Central memory CD8-positive, alpha-beta T cell (primary cell): ENCODE measurements around the gene CEP350.
"Not testable (repeated sequence)": the region's sequence is repeated elsewhere in the genome, so short reads cannot be mapped to it uniquely, and the experiment has no call there.

Experiments
- ATAC-seq: fragments of 150-1000 bp; cut with Tn5 transposase; replicated peaks from 2 replicates; pipeline ENCODE4 v1.10.0; 2022; ENCODE audit warnings: mild to moderate bottlenecking, moderate FRiP score, moderate number of reproducible peaks; ENCODE audit not compliant: poor library complexity, severe bottlenecking; ENCODE audit errors: extremely low read depth
- DNase-seq, 2 donors: peaks; one replicate each; pipeline ENCODE4 v3.0.0; 2021; ENCODE audit warnings: low spot score in 2 of 2
- H3K27ac Mint-ChIP-seq: one replicate; pipeline ENCODE4 v1.8.0; 2022; ENCODE audit warnings: low read depth, mild to moderate bottlenecking, moderate library complexity, mixed read lengths
- H3K27me3 Mint-ChIP-seq: one replicate; pipeline ENCODE4 v1.8.0; 2022; ENCODE audit warnings: mixed read lengths
- H3K36me3 Mint-ChIP-seq: one replicate; pipeline ENCODE4 v1.8.0; 2022; ENCODE audit warnings: mild to moderate bottlenecking, moderate library complexity, mixed read lengths; ENCODE audit not compliant: insufficient read depth
- H3K4me1 Mint-ChIP-seq: one replicate; pipeline ENCODE4 v1.8.0; 2022; ENCODE audit warnings: mixed read lengths
- H3K4me3 Mint-ChIP-seq: one replicate; pipeline ENCODE4 v1.8.0; 2022; ENCODE audit warnings: mild to moderate bottlenecking, moderate library complexity, mixed read lengths
- H3K9me3 Mint-ChIP-seq: one replicate; pipeline ENCODE4 v1.8.0; 2022; ENCODE audit warnings: mixed read lengths

CEP350 gene

DNA sequence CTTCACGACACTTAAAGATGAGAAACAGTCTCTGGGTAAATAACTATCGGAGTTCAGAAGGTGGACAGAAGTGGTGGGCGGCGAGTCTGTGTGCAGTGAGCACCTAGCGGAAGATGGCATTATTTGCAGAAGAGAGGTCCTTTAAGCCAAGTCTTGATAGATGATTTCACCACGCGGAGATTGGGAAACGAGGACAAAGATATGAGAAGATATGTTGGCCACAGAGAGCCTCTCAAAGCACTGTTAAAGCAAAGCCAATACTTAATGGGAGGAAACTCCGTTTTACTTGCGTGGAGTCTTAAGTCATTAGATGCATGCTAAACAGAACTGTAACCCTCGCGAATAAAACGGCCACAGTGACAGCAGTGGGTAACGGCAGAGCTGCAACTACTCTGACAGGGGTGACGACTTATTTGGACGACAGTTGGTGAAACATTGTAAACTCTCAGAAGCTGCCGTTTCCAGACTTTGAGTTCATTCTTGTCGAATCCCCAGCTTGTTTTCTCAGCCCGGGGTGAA, 577 bp upstream of the CEP350 start:
- Mint-ChIP-seq H3K36me3 (peaks cover 12% of the 10 kb centered on the region), H3K27me3 (no peaks in the 10 kb centered on the region), H3K4me1 (peaks cover 43% of the 10 kb centered on the region), H3K9me3 (no peaks in the 10 kb centered on the region), H3K27ac (peak overlapping the region; percentile 93), H3K4me3 (peak overlapping the region; percentile 93)
- DNase-seq, result no peak
- ATAC-seq, result peak; percentile 15

- ATAC-seq, result no peak
- DNase-seq, result no peak
Observed at GRCh38 chr1:179955287-179955680, 674 bp downstream of the CEP350 start.

GRCh38 chr1:179955731-179956130, 1.1 kb downstream of the CEP350 start:
- peaks cover 14% of the 10 kb centered on the region for H3K36me3 Mint-ChIP-seq
- H3K27me3 Mint-ChIP-seq, result no peaks in the 10 kb centered on the region
- H3K4me1 Mint-ChIP-seq, result peaks cover 47% of the 10 kb centered on the region
- peak overlapping the region; percentile 93 for H3K27ac Mint-ChIP-seq
- DNase-seq (no peak), ATAC-seq (no peak)
- peak overlapping the region; percentile 93 for H3K4me3 Mint-ChIP-seq
- no peaks in the 10 kb centered on the region for H3K9me3 Mint-ChIP-seq

More at GRCh38 chr1:179955287-179955680, 674 bp downstream of the CEP350 start:
- peaks cover 44% of the 10 kb centered on the region for H3K4me1 Mint-ChIP-seq
- H3K9me3 Mint-ChIP-seq, result no peaks in the 10 kb centered on the region
- H3K36me3 Mint-ChIP-seq, result peaks cover 14% of the 10 kb centered on the region
- no peaks in the 10 kb centered on the region for H3K27me3 Mint-ChIP-seq
- peak overlapping the region; percentile 93 for H3K4me3 Mint-ChIP-seq
- H3K27ac Mint-ChIP-seq, result peak overlapping the region; percentile 93

DNA sequence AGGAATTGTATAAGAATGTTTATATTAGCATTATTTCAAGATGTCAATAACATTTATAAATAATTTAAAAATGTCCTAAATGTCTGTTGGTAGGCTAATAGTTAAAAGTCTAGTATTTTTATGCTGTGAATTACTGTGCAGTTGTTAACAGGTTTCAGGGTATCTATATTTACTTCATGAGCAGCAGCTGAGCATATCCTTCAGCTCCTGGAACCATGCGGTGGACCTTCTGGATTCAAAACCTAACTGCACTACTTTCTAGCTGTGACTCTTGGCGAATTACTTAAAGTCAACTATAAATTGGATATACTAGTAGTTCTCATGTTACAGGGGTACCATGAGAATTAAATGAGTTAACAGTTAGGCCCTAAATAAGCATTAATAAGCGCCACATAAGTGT, 3.7 kb downstream of the CEP350 start:
- Mint-ChIP-seq H3K4me1 (peaks cover 45% of the 10 kb centered on the region), H3K4me3 (no peak overlapping the region), H3K9me3 (no peaks in the 10 kb centered on the region), H3K36me3 (peaks cover 14% of the 10 kb centered on the region), H3K27me3 (no peaks in the 10 kb centered on the region), H3K27ac (no peak overlapping the region)
- DNase-seq (no peak), ATAC-seq (no peak)

DNA sequence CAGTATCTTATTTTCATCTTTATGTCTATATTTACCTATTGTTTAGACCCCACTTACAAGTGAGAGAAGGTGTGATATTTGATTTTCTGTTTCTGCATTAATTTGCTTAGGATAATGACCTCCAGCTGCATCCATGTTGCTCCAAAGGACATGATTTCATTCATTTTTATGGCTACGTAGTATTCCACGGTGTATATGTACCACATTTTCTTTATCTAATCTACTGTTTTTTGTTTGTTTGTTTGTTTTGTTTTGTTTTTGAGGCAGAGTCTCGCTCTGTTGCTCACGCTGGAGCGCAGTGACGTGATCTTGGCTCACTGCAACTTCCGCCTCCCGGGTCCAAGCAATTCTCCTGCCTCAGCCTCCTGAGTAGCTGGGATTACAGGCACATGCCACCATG, 7.6 kb downstream of the CEP350 start:
- DNase-seq, H3K4me3 Mint-ChIP-seq, H3K36me3 Mint-ChIP-seq, H3K27ac Mint-ChIP-seq, H3K27me3 Mint-ChIP-seq, H3K9me3 Mint-ChIP-seq, ATAC-seq: not testable (repeated sequence)
- peaks cover 42% of the 10 kb centered on the region for H3K4me1 Mint-ChIP-seq

GRCh38 chr1:179966551-179966950, 11.9 kb downstream of the CEP350 start:
- H3K27ac Mint-ChIP-seq, result no peak overlapping the region
- peaks cover 58% of the 10 kb centered on the region for H3K4me1 Mint-ChIP-seq
- no peak for DNase-seq
- no peak for ATAC-seq
- H3K27me3 Mint-ChIP-seq, result no peaks in the 10 kb centered on the region
- no peaks in the 10 kb centered on the region for H3K9me3 Mint-ChIP-seq
- no peak overlapping the region for H3K4me3 Mint-ChIP-seq
- peaks cover 3% of the 10 kb centered on the region for H3K36me3 Mint-ChIP-seq

DNA sequence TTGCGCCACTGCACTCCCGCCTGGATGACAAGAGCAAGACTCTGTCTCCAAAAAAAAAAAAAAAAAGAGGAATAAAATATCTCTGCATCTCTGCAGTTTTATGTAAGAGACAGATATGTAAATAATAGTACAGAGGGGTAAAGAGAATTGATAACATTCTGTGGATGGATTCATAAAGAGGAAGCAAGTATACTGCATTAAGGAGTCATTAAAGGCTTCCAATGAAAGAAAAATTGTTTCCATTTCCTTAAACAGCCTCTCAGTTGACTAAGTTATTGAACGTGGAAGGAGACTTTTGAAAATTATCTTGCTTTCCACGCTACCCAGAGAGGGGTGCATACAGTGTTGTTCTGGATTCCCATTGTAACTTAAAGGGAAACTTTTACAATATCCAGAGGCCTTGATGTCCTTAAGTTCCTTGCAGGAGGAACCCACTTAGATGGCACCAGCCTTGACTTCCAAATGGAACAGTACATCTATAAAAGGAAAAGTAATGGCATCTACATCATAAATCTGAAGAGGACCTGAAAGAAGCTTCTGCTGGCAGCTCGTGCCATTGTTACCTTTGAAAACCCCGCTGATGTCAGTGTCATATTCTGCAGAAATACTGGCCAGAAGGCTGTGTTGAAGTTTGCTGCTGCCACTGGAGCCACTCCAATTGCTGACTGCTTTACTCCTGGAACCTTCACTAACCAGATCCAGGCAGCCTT, 13.8 kb downstream of the CEP350 start:
- DNase-seq (no peak), ATAC-seq (no peak)
- Mint-ChIP-seq H3K4me1 (peaks cover 56% of the 10 kb centered on the region), H3K27me3 (no peaks in the 10 kb centered on the region), H3K9me3 (no peaks in the 10 kb centered on the region), H3K27ac (no peak overlapping the region), H3K36me3 (no peaks in the 10 kb centered on the region), H3K4me3 (no peak overlapping the region)

DNA sequence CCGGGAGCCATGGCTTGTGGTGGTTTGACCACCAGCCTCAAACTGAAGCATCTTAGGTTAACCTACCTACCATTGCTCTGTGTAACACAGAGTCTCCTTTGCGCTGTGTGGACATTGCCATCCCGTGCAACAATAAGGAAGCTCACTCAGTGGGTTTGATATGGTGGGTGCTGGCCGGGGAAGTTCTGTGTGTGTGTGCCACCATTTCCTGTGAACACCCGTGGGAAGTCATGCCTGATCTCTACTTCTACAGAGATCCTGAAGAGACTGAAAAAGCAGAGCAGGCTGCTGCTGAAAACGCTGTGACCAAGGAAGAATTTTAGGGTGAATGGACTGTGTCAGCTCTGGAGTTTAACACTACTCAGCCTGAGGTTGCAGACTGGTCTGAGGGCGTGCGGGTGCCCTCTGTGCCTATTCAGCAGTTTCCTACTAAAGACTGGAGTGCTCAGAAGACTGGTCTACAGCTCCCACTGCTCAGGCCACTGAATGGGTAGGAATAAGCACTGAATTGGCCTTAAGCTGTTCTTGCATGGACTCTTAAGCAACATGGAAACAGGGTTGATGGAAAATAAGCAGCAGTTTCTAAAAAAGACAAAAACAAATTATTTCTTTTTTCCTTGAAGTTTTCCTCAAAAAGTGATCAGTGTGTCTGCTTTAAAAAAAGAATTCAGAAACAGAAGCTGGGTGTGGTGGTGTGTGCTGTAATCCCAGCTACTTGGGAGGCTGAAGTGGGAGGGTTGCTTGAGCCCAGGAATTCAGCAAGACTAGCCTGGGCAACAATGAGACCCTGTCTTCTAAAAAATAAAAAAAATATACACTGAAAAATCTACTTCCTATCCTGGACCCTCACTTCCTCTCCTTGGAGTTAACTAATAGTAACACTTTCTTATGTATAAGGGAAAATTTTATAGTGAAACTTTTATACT, 14.6 kb downstream of the CEP350 start:
- H3K4me1 Mint-ChIP-seq, result peaks cover 55% of the 10 kb centered on the region
- H3K27me3 Mint-ChIP-seq, result no peaks in the 10 kb centered on the region
- ATAC-seq (no peak), DNase-seq (no peak)
- peaks cover 2% of the 10 kb centered on the region for H3K36me3 Mint-ChIP-seq
- peak overlapping the region; percentile 67 for H3K27ac Mint-ChIP-seq
- H3K9me3 Mint-ChIP-seq, result no peaks in the 10 kb centered on the region
- no peak overlapping the region for H3K4me3 Mint-ChIP-seq

GRCh38 chr1:179969962-179970361, 15.4 kb downstream of the CEP350 start:
- peaks cover 55% of the 10 kb centered on the region for H3K4me1 Mint-ChIP-seq
- peak overlapping the region; percentile 67 for H3K27ac Mint-ChIP-seq
- no peak overlapping the region for H3K4me3 Mint-ChIP-seq
- H3K27me3 Mint-ChIP-seq, result no peaks in the 10 kb centered on the region
- no peak for ATAC-seq
- H3K9me3 Mint-ChIP-seq, result no peaks in the 10 kb centered on the region
- H3K36me3 Mint-ChIP-seq, result peaks cover 2% of the 10 kb centered on the region
- DNase-seq, result no peak

- H3K4me3 Mint-ChIP-seq, result no peak overlapping the region
- ATAC-seq (no peak), DNase-seq (no peak)
- peaks cover 63% of the 10 kb centered on the region for H3K4me1 Mint-ChIP-seq
- H3K9me3 Mint-ChIP-seq, result no peaks in the 10 kb centered on the region
- no peaks in the 10 kb centered on the region for H3K27me3 Mint-ChIP-seq
- peaks cover 4% of the 10 kb centered on the region for H3K36me3 Mint-ChIP-seq
- H3K27ac Mint-ChIP-seq, result no peak overlapping the region
Observed at GRCh38 chr1:179971563-179972496, 17.2 kb downstream of the CEP350 start.

DNA sequence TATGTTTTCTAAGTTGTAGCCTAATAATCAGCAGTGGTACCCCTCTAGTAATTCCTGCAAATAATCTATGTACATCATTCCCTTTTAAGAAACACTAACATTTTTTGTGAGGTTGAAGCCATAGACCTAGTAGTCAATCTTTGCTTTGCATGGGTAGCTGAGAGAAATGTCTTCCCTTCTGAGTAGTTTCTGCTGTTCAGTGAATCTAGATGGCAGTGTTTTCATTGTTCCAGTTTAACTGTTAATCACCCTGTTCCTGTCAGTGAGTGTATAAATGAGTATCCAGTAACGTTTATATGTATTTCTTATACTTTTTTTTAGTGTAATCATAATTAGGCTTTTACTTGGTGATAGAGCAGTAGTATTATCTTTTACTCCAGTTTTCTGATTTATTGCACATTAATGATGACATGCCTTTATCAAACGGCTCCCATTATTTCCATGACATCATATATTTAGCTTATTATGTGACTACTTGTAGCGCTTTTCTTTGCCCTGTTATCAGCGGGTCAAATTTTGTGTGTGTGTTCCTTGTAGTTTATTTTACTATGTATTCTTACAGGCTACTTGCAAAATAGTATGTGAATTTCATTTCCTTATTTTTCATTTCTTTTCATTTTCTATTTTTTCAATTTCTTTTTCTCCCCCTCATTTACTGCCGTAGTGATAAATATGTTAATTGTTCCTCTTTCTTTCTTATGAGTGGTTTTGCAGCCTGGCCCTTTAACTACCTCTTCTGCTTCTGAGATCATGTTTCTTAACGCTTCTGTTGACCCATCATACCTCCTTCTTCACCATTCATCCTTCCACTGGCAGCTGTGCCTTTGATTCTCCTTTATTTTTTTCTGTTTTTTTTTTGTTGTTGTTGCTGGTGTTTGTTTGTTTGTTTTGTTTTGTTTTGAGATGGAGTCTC, 18.8 kb downstream of the CEP350 start:
- no peak overlapping the region for H3K27ac Mint-ChIP-seq
- ATAC-seq (no peak), DNase-seq (no peak)
- no peaks in the 10 kb centered on the region for H3K9me3 Mint-ChIP-seq
- peaks cover 4% of the 10 kb centered on the region for H3K36me3 Mint-ChIP-seq
- peaks cover 66% of the 10 kb centered on the region for H3K4me1 Mint-ChIP-seq
- H3K4me3 Mint-ChIP-seq, result no peak overlapping the region
- H3K27me3 Mint-ChIP-seq, result no peaks in the 10 kb centered on the region
